ENCODE measurements around the gene HS1BP3. TPM values are rescaled to one million over a fixed set of nuclear protein-coding genes. Genes with fewer than 3 reads are reported as not detected.

The HS1BP3 gene
- total RNA-seq, 1 experiment from 2014 or later = 17.1 TPM

DNA sequence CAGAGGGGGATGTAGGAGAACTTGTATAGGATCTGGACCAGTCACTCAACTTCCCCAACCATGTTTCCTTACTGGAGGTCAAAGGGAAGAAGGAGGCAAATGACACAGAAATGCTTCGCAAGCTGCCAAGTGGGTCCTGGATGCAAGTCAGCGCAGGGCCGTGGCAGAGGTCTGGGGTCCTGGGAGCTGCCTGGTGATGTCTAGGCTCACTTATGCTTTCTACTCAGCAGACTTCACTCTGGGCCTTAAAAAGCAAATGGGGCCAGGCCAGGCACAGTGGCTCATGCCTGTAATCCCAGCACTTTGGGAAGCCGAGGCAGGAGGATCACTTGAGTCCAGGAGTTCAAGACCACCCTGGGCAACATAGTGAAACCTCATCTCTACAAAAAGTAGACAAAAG is 19.9 kb downstream of the HS1BP3 start:
- ATAC-seq (no peak), DNase-seq (ENCODE audit: low read depth, low spot score) (no peak)
- Histone ChIP-seq H3K36me3 (ENCODE audit: control insufficient read depth in 1 of 2, insufficient read depth in 2 of 2, low read length in 2 of 2) (no peaks in the 10 kb centered on the region), H3K79me2 (ENCODE audit: insufficient read depth, low read length) (no peaks in the 10 kb centered on the region), H2AFZ (ENCODE audit: low read depth, low read length, poor library complexity, severe bottlenecking) (no peak overlapping the region), H3K9me3 (ENCODE audit: control insufficient read depth in 1 of 2, insufficient read depth in 1 of 2, low read depth in 1 of 2, low read length in 2 of 2) (no peaks in the 10 kb centered on the region), H3K27ac (ENCODE audit: low read depth, low read length) (no peak overlapping the region), H3K4me1 (ENCODE audit: control insufficient read depth in 1 of 2, insufficient read depth in 2 of 2, low read length in 2 of 2) (peaks cover 9 to 15% of the 10 kb centered on the region in 2 experiments; a peak in 3 of 4 replicates), H3K9ac (ENCODE audit: low read length) (no peak overlapping the region), H3K4me3 (replicated peaks in 1 of 2; ENCODE audit: low read depth in 1 of 2, low read length in 2 of 2) (no peak overlapping the region), H3K27me3 (ENCODE audit: insufficient read depth, low read length) (no peaks in the 10 kb centered on the region), H3K4me2 (ENCODE audit: low read length) (no peak overlapping the region), H3K9me2 (ENCODE audit: insufficient read depth) (no peaks in the 10 kb centered on the region), H4K20me1 (ENCODE audit: insufficient read depth) (no peaks in the 10 kb centered on the region)
- intact Hi-C loops (cut with micrococcal nuclease) = no loop called here
- ChIA-PET RAD21 (ENCODE audit: low non-redundant PET in 1 of 2, low total read pairs in 2 of 2, uncharacterized antibody in 2 of 2, unreplicated experiment in 2 of 2) (interaction anchor here in 1 of 2 experiments (0.7 kb wide), 1 partner anchor 180 kb away, joined by 5 read pairs; no protein-coding TSS in a partner anchor), CTCF (no interaction called here), POLR2A (interaction anchor here (6.4 kb wide), 1 partner anchor 183 kb away, joined by 66 read pairs; the partner anchor contains the start of gene RHOB)
- no peak for TF ChIP-seq RAD21 (IDR thresholded peaks at IDR 0.05; ENCODE audit: low read depth)
- TF ChIP-seq CBX3 (IDR thresholded peaks at IDR 0.05; ENCODE audit: low read depth) = no peak
- no peak for TF ChIP-seq JUND (IDR thresholded peaks at IDR 0.05)
- no peak for TF ChIP-seq EGR1 (IDR thresholded peaks at IDR 0.05; ENCODE audit: low read depth)
- BruUV-seq (replicated peaks) = no TSS peak

DNA sequence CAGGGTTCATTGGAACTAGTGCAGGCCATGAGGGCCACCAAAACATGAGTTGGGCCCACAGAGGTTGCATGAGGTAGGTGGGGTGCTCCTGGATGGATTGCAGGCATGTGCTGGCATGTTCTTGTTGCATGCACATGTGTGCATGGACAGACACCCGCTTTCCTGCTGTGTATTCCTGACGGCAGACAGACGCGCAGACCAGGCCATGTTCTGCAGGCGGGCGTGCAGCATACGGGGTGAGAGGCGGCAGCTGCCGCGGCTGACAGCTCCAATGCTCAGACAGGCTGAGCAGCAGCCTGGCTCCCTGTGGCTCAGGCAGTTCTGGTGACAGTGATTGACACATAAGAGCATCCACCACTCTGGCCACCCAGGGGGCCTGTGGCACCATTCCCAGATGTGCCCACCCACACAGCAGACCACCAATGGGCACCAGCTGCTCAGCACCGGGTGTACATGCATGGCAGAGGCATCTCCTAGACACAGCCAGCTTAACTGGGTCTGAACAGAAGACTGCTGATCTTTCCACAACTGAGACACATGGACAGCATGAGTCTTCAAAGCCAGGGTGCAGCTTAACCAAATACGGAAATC is 21.2 kb downstream of the HS1BP3 start:
- Histone ChIP-seq H3K9ac (ENCODE audit: low read length) (no peak overlapping the region), H3K27me3 (ENCODE audit: insufficient read depth, low read length) (no peaks in the 10 kb centered on the region), H3K36me3 (ENCODE audit: control insufficient read depth in 1 of 2, insufficient read depth in 2 of 2, low read length in 2 of 2) (no peaks in the 10 kb centered on the region), H3K27ac (ENCODE audit: low read depth, low read length) (no peak overlapping the region), H4K20me1 (ENCODE audit: insufficient read depth) (no peaks in the 10 kb centered on the region), H3K4me3 (replicated peaks in 1 of 2; ENCODE audit: low read depth in 1 of 2, low read length in 2 of 2) (no peak overlapping the region), H3K4me2 (ENCODE audit: low read length) (no peak overlapping the region), H3K4me1 (ENCODE audit: control insufficient read depth in 1 of 2, insufficient read depth in 2 of 2, low read length in 2 of 2) (peaks cover 9% of the 10 kb centered on the region in 2 experiments; a peak in 3 of 4 replicates), H3K79me2 (ENCODE audit: insufficient read depth, low read length) (no peaks in the 10 kb centered on the region), H2AFZ (ENCODE audit: low read depth, low read length, poor library complexity, severe bottlenecking) (no peak overlapping the region), H3K9me3 (ENCODE audit: control insufficient read depth in 1 of 2, insufficient read depth in 1 of 2, low read depth in 1 of 2, low read length in 2 of 2) (no peaks in the 10 kb centered on the region), H3K9me2 (ENCODE audit: insufficient read depth) (no peaks in the 10 kb centered on the region)
- ATAC-seq = no peak
- ChIA-PET CTCF (no interaction called here), RAD21 (ENCODE audit: low non-redundant PET in 1 of 2, low total read pairs in 2 of 2, uncharacterized antibody in 2 of 2, unreplicated experiment in 2 of 2) (no interaction called here), POLR2A (interaction anchor here (6.4 kb wide), 1 partner anchor 181 kb away, joined by 66 read pairs; the partner anchor contains the start of gene RHOB)
- BruUV-seq (replicated peaks) = no TSS peak
- intact Hi-C loops (cut with micrococcal nuclease) = no loop called here
- TF ChIP-seq CTCF (IDR thresholded peaks at IDR 0.05 in 2 of 3, conservative IDR thresholded peaks at IDR 0.05 in 1 of 3; ENCODE audit: borderline replicate concordance in 1 of 3, insufficient read depth in 1 of 3, low read depth in 2 of 3, low read length in 2 of 3) = no peak
- no peak for DNase-seq (ENCODE audit: low read depth, low spot score)

All from HCT116 (cell line).